Epithelial cell of esophagus (primary cell): ENCODE results near the gene SNX7.

Source experiments
- DNase-seq: peaks from one replicate; pipeline ENCODE4 v3.0.0; 2010; ENCODE audit warnings: low read depth
- H3K4me3 ChIP-seq: 2 replicates; pipeline ENCODE4 v1.5.1; 2011; ENCODE audit warnings: mild to moderate bottlenecking, low read length, control low read depth
- TF ChIP-seq, protein P1 (sequence below): IDR thresholded peaks from 2 replicates; pipeline ENCODE4 v1.5.1; 2011; ENCODE audit warnings: low read depth, mild to moderate bottlenecking, low read length, control low read depth, inconsistent platforms; ENCODE audit not compliant: insufficient read depth; ENCODE audit errors: missing control alignments

SNX7 gene

DNA sequence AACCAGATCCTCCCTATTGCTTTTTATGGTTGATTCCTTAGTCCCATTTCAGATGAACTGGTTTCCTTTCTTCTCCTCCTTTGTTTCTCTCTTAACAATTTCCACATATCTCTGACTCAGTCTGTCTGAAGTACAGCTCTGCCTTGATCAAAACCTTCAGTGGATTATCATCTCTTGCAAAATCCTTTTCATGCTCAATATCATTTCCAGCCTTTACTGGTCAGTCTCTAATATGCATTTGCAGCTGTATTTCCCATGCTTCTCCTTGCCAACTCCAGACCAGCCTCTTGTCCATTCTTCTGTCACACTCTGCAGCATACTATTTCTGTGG is 72.2 kb downstream of the SNX7 start:
- TF ChIP-seq, protein P1, sequence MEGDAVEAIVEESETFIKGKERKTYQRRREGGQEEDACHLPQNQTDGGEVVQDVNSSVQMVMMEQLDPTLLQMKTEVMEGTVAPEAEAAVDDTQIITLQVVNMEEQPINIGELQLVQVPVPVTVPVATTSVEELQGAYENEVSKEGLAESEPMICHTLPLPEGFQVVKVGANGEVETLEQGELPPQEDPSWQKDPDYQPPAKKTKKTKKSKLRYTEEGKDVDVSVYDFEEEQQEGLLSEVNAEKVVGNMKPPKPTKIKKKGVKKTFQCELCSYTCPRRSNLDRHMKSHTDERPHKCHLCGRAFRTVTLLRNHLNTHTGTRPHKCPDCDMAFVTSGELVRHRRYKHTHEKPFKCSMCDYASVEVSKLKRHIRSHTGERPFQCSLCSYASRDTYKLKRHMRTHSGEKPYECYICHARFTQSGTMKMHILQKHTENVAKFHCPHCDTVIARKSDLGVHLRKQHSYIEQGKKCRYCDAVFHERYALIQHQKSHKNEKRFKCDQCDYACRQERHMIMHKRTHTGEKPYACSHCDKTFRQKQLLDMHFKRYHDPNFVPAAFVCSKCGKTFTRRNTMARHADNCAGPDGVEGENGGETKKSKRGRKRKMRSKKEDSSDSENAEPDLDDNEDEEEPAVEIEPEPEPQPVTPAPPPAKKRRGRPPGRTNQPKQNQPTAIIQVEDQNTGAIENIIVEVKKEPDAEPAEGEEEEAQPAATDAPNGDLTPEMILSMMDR: no peak
- DNase-seq: peak; percentile 66
- no peak overlapping the region for H3K4me3 ChIP-seq

DNA sequence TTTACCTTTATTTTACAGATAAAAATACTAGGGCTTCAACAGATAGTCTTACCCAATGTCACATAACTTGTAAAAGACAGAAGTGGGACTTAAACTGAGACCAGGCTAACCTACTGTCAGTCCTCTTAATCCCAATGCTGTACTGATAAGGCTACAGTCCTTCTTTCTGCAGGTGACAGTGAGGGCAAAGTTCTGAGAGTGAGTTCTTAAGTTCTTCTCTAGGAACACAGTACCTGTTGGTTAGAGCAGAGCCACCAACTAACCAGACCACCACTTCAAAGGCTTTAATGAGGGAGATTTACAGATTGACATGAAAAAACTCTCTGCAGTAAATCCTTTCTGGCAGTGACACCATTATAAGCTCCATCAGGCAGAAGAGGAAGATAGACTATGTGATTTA is 74.2 kb downstream of the SNX7 start:
- TF ChIP-seq, protein P1: no peak
- DNase-seq: no peak
- no peak overlapping the region for H3K4me3 ChIP-seq

DNA sequence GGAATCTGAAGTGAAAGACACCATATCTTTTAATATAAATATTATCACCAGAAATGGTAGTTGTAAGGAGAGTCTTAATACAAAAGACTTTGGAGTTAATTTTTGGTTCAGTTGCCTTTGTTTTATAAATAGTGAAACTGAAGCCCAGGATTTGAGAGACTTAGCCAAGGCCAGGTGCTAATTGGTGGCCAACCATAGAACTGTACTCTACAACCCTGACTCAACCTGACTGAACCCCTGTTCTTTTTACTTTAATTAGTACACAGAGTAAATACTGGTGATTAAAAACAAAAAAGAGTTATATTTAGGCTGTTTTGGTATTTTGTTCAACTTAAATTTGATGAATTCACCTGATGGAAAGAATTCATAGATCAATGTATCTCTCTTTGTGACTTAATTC is 76.3 kb downstream of the SNX7 start:
- no peak for DNase-seq
- no peak overlapping the region for H3K4me3 ChIP-seq
- TF ChIP-seq, protein P1: no peak

DNA sequence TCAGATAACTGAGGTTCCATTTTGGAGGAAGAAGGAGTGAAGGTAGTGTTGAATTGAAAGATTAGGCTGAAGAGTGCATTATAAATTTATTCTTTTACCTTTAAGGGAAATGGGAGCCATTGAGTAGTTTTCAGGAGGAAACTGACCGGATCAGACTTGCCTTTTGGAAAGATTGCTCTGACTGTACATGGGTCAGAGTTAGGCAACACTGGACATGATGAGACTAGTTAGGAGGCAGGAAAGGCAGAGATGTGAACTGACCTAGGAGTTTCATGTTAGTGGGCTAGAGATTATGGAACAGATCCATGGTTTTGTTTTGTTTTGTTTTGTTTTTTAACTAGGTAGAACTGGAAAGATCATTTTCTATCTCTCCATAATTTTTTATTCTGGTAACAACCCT is 78.2 kb downstream of the SNX7 start:
- peak; percentile 97 for DNase-seq
- no peak overlapping the region for H3K4me3 ChIP-seq
- TF ChIP-seq, protein P1: no peak

DNA sequence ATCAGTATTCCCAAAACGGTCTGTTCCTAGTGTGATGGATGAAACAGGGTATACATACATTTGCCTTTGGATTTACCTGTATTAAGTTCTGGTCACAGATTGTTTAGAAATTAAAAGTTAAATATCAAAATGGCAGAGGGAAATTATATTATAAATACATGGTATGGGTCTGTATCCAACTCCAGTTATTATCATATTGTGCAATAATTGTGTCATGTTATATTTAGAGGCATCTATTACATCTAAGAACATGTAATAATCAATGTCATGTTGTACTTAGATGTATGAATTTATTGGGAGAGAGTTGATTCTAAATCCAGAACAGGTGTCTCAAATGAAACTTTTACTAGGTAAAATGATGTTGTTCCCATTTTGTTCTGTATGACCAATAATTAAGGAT is 79.6 kb downstream of the SNX7 start:
- TF ChIP-seq, protein P1: no peak
- DNase-seq: no peak
- H3K4me3 ChIP-seq: no peak overlapping the region

DNA sequence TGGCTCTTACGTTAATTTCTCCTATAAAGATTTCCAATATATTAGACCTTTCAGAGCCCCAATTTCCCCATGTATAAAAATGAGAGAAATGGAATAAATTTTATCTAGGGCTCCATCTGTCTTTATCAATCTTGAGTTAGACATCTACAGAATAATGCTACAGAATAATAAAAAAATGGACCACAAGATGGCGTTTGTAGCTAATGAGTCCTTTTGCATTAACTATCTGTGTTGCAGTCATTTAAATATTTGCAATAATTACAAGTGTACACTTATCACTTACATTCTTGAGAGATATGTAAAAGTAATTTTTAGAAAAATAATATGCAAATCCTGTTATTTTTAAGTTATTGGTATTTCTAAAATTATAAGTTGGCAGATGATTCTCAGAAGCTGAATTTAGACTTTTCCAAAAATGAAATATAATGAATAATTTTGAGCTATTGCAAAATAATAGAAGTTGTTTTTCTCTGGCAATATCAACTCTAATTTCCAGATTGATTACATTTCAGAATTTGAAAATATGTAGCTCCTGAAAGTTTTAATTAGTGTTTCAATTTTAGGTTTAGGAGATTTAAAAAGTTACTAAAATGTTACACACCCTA is 87.7 kb downstream of the SNX7 start:
- TF ChIP-seq, protein P1: peak; percentile 37
- peak; percentile 32 for DNase-seq

DNA sequence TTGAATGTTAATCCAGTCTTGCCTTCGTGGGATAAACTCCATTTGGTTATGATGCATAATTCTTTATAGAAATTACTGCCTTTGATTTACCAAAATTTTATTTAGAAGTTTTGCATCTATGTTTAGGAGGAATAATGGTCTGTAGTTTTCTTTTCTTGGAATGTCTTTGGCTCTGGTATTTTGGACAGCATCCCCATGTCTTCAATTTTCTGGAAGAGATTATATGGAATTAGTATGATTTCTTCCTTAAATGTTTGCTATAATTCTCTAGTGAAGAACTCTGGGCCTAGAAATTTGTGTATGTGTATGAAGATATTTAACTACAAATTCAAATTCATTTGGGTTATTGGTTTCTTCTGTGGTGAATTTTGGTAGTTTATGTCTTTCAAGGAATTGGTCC is 92.7 kb downstream of the SNX7 start:
- TF ChIP-seq, protein P1: no peak
- no peak overlapping the region for H3K4me3 ChIP-seq
- DNase-seq: no peak

More for the DNA sequence above, 87.7 kb downstream of the SNX7 start:
- H3K4me3 ChIP-seq: no peak overlapping the region
